HCT116 (cell line): Measurements from ENCODE around the gene BLTP3B. TPM values are rescaled to one million over a fixed set of nuclear protein-coding genes. Genes with fewer than 3 reads are reported as not detected.

ENCODE experiments used
- ATAC-seq: fragments of 200-7000 bp; cut with Tn5 transposase; 2 replicates; pipeline ENCODE4 v1.9.1; 2020; ENCODE audit warnings: mild to moderate bottlenecking, moderate library complexity
- BruUV-seq: library from RNA; stranded (reverse); fragments of 400-500 nt; replicated peaks from 2 replicates; lab custom pipeline; 2021; lab: Mats Ljungman, UMichigan
- CTCF ChIA-PET: fragments of 300-600 bp; sonication (Branson Sonifier 250); formaldehyde crosslinking; loops from one replicate; lab custom pipeline; 2021; ENCODE audit warnings: antibody characterized with exemption; lab: Charles Lee
- POLR2A ChIA-PET: fragments of 300-600, 350-600 bp; sonication (Branson Sonifier 250); formaldehyde crosslinking; loops from one replicate; lab custom pipeline; 2021; ENCODE audit warnings: antibody characterized with exemption; lab: Charles Lee
- RAD21 ChIA-PET, 2 experiments: fragments of 300-600 bp; sonication (Branson Sonifier 250); formaldehyde crosslinking; loops; one replicate each; lab custom pipeline; 2023; ENCODE audit warnings: low total read pairs in 2 of 2; ENCODE audit not compliant: uncharacterized antibody in 2 of 2, unreplicated experiment in 2 of 2, low non-redundant PET in 1 of 2; lab: Charles Lee
- DNase-seq: peaks from one replicate; pipeline ENCODE4 v3.0.0-alpha.2; 2010; ENCODE audit warnings: low read depth, low spot score
- H2AFZ ChIP-seq: fragments of 200-600 bp; shearing (Covaris generic), sonication (generic); 2 replicates; pipeline ENCODE4 v1.6.1; 2017; ENCODE audit warnings: low read depth, mixed run types, mixed read lengths, antibody characterized with exemption, low read length; ENCODE audit not compliant: poor library complexity, severe bottlenecking
- H3K27ac ChIP-seq: 2 replicates; pipeline ENCODE4 v1.5.1; 2012; ENCODE audit warnings: low read depth, low read length
- H3K27me3 ChIP-seq: fragments of 200-600 bp; sonication (generic); 2 replicates; pipeline ENCODE4 v1.6.1; 2016; ENCODE audit warnings: mixed run types, low read length, mixed read lengths; ENCODE audit not compliant: insufficient read depth
- H3K36me3 ChIP-seq, 2 experiments: fragments of 200-500 bp in 1 of 2; fragments of 200-600 bp in 1 of 2; sonication (Bioruptor generic) in 1 of 2; sonication (generic) in 1 of 2; 2 replicates each; pipeline versions ENCODE4 v1.5.1 to v1.6.1; 2014 to 2016; ENCODE audit warnings: low read length in 2 of 2, inconsistent platforms in 1 of 2, mixed read lengths in 1 of 2, mixed run types in 1 of 2; ENCODE audit not compliant: insufficient read depth in 2 of 2, control insufficient read depth in 1 of 2
- H3K4me1 ChIP-seq, 2 experiments: fragments of 200-600 bp in 1 of 2; sonication (generic) in 1 of 2; 2 replicates each; pipeline versions ENCODE4 v1.5.1 to v1.6.1; 2012 to 2017; ENCODE audit warnings: low read length in 2 of 2, inconsistent platforms in 1 of 2, mild to moderate bottlenecking in 1 of 2, mixed read lengths in 1 of 2, mixed run types in 1 of 2, moderate library complexity in 1 of 2; ENCODE audit not compliant: insufficient read depth in 2 of 2, control insufficient read depth in 1 of 2
- H3K4me2 ChIP-seq: fragments of 200-600 bp; sonication (generic); 2 replicates; pipeline ENCODE4 v1.6.1; 2017; ENCODE audit warnings: mixed run types, low read length, mixed read lengths
- H3K4me3 ChIP-seq, 2 experiments: fragments of 200-600 bp in 1 of 2; sonication (generic) in 1 of 2; replicated peaks in 1 of 2; 2 replicates each; pipeline ENCODE4 v1.5.1; 2011 to 2016; ENCODE audit warnings: low read length in 2 of 2, control low read depth in 1 of 2, low read depth in 1 of 2, mild to moderate bottlenecking in 1 of 2, mixed read lengths in 1 of 2, mixed run types in 1 of 2
- H3K79me2 ChIP-seq: fragments of 200-600 bp; sonication (generic); 2 replicates; pipeline ENCODE4 v1.6.1; 2017; ENCODE audit warnings: mild to moderate bottlenecking, mixed run types, low read length, moderate library complexity, mixed read lengths; ENCODE audit not compliant: insufficient read depth
- H3K9ac ChIP-seq: fragments of 200-600 bp; sonication (generic); 2 replicates; pipeline ENCODE4 v1.6.1; 2016; ENCODE audit warnings: low read length, mixed read lengths
- H3K9me2 ChIP-seq: fragments of 200-600 bp; sonication (generic), shearing (Covaris generic); 2 replicates; pipeline ENCODE4 v1.6.1; 2017; ENCODE audit warnings: mixed run types, mild to moderate bottlenecking, moderate library complexity; ENCODE audit not compliant: insufficient read depth
- H3K9me3 ChIP-seq, 2 experiments: fragments of 200-500 bp in 1 of 2; fragments of 200-600 bp in 1 of 2; sonication (Bioruptor generic) in 1 of 2; sonication (generic) in 1 of 2; 2 replicates each; pipeline ENCODE4 v1.6.1; 2014 to 2017; ENCODE audit warnings: low read length in 2 of 2, mixed read lengths in 2 of 2, inconsistent platforms in 1 of 2, low read depth in 1 of 2, mild to moderate bottlenecking in 1 of 2, mixed run types in 1 of 2, moderate library complexity in 1 of 2; ENCODE audit not compliant: control insufficient read depth in 1 of 2, insufficient read depth in 1 of 2
- H4K20me1 ChIP-seq: fragments of 200-600 bp; sonication (generic), shearing (Covaris generic); 2 replicates; pipeline ENCODE4 v1.6.1; 2017; ENCODE audit warnings: mixed run types, mild to moderate bottlenecking, moderate library complexity; ENCODE audit not compliant: insufficient read depth
- CEBPB ChIP-seq: IDR thresholded peaks from 2 replicates; pipeline ENCODE4 v1.6.1; 2012; ENCODE audit warnings: low read depth
- RAD21 ChIP-seq: IDR thresholded peaks from 2 replicates; pipeline ENCODE4 v1.6.1; 2012; ENCODE audit warnings: low read depth, mild to moderate bottlenecking
- ZNF274 ChIP-seq: fragments of 200-500 bp; sonication (Bioruptor generic); IDR thresholded peaks from 2 replicates; pipeline ENCODE4 v1.6.1; 2014; ENCODE audit warnings: mild to moderate bottlenecking, low read depth, low read length, inconsistent platforms
- intact Hi-C: fragments of 100-400 bp; cut with micrococcal nuclease; formaldehyde crosslinking; loops from 2 replicates; pipeline ENCODE4 v1.10.0; 2022
- total RNA-seq: library from RNA; stranded (reverse); gene quantifications from one replicate; pipeline ENCODE4 v1.2.1, GENCODE V29; 2021; ENCODE audit not compliant: unreplicated experiment
- TF ChIP-seq, protein P1 (sequence below), 3 experiments: fragments of 200-600 bp in 1 of 3; sonication (generic) in 1 of 3; IDR thresholded peaks in 2 of 3; conservative IDR thresholded peaks in 1 of 3; 2 replicates each; pipeline ENCODE4 v1.5.1; 2012 to 2017; ENCODE audit warnings: low read depth in 2 of 3, low read length in 2 of 3, antibody characterized with exemption in 1 of 3, borderline replicate concordance in 1 of 3, control low read depth in 1 of 3, mild to moderate bottlenecking in 1 of 3, mixed read lengths in 1 of 3, mixed run types in 1 of 3, moderate library complexity in 1 of 3; ENCODE audit not compliant: insufficient read depth in 1 of 3

BLTP3B gene
- total RNA-seq, 1 experiment from 2014 or later, result 24.5 TPM

DNA sequence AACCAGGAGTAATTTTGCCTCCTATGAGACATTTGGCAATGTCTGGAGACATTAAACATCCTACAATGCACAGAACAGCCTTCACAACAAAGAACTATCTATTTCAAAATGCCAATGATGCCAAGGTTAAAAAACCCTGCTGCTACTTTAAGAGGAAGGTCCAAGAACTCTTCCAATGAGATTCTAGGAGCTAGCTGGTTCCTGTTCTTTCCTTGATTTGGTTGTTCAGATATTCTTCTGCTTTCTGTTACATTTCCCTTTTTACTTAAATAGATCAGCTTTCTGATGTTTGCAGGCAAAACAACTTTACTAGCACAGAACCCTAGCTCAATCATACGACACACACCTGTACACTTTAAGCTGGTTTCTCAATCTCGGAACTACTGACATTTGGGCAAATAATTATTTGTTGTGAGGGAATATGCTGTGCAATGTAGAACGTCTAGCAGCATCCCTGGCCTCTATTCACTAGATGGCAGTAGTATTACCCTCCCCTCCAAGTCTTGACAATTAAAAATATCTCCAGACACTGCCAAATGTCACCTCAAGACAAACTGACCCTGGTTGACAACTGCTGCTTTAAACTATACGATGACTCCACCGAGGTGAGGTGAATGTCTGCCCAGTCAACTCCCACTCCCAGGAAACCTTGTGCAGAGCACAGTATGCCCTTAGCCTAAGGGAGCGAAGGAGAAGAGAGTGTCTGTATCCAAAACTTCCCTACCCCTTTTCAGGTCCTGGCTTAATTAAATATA, 4.4 kb downstream of the BLTP3B start:
- BruUV-seq, result no TSS peak
- no peak overlapping the region for H3K9ac ChIP-seq
- peak; percentile 54 for TF ChIP-seq RAD21
- TF ChIP-seq ZNF274, result no peak
- TF ChIP-seq, protein P1, sequence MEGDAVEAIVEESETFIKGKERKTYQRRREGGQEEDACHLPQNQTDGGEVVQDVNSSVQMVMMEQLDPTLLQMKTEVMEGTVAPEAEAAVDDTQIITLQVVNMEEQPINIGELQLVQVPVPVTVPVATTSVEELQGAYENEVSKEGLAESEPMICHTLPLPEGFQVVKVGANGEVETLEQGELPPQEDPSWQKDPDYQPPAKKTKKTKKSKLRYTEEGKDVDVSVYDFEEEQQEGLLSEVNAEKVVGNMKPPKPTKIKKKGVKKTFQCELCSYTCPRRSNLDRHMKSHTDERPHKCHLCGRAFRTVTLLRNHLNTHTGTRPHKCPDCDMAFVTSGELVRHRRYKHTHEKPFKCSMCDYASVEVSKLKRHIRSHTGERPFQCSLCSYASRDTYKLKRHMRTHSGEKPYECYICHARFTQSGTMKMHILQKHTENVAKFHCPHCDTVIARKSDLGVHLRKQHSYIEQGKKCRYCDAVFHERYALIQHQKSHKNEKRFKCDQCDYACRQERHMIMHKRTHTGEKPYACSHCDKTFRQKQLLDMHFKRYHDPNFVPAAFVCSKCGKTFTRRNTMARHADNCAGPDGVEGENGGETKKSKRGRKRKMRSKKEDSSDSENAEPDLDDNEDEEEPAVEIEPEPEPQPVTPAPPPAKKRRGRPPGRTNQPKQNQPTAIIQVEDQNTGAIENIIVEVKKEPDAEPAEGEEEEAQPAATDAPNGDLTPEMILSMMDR (IDR thresholded peaks at IDR 0.05 in 2 of 3, conservative IDR thresholded peaks at IDR 0.05 in 1 of 3; ENCODE audit: borderline replicate concordance in 1 of 3, insufficient read depth in 1 of 3, low read depth in 2 of 3, low read length in 2 of 3), result peak; percentile 43 to 48 (median 45); a peak in 5 of 6 replicates
- TF ChIP-seq, all 23 proteins: peak for 2
- H3K36me3 ChIP-seq, result no peaks in the 10 kb centered on the region
- CTCF ChIA-PET, result interaction anchor here (0.8 to 2.1 kb wide), 5 partner anchors 9 to 91 kb away, joined by 3 to 6 read pairs (median 4); no protein-coding TSS in a partner anchor
- no peaks in the 10 kb centered on the region for H3K9me3 ChIP-seq
- H3K79me2 ChIP-seq, result peaks cover 71% of the 10 kb centered on the region
- H3K27me3 ChIP-seq, result no peaks in the 10 kb centered on the region
- POLR2A ChIA-PET, result no interaction called here
- no peaks in the 10 kb centered on the region for H3K9me2 ChIP-seq
- no peak overlapping the region for H3K4me3 ChIP-seq
- intact Hi-C loops, result no loop called here
- peaks cover 2 to 18% of the 10 kb centered on the region in 2 experiments; a peak in 3 of 4 replicates for H3K4me1 ChIP-seq
- no peak overlapping the region for H3K27ac ChIP-seq
- no peak overlapping the region for H2AFZ ChIP-seq
- ATAC-seq, result peak; percentile 28; the same call in 1 of the 2 replicates
- H3K4me2 ChIP-seq, result no peak overlapping the region
- RAD21 ChIA-PET, result no interaction called here
- 0 out of 2 replicates have a peak, but pooled peaks cover 6% of the 10 kb centered on the region for H4K20me1 ChIP-seq
- DNase-seq, result no peak

DNA sequence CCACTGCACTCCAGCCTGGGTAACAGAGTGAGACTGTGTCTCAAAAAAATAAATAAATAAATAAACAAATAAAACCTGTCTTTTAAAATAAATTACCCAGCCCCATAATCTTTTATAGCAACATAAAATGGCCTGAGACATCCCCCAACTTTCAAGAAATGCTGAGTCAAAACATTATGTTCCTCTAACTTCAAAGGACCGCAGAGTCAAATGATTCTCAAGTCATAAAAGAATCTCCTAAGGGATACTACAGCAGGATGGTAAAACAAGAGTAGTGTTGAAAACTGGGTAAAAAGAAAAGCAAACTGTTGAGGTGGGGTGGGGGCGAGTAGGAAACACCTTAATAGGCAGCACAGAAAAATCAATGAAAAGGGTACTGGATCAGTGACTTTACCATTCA, 9.5 kb downstream of the BLTP3B start:
- Histone ChIP-seq H3K9me3 (no peaks in the 10 kb centered on the region), H2AFZ (no peak overlapping the region), H3K4me1 (0 out of 4 replicates have a peak, but pooled peaks cover 0 to 3% of the 10 kb centered on the region in 2 experiments), H3K27me3 (no peaks in the 10 kb centered on the region), H4K20me1 (no peaks in the 10 kb centered on the region; the same call in 1 of the 2 replicates), H3K4me2 (no peak overlapping the region), H3K27ac (no peak overlapping the region), H3K4me3 (no peak overlapping the region), H3K9me2 (no peaks in the 10 kb centered on the region), H3K9ac (no peak overlapping the region), H3K36me3 (no peaks in the 10 kb centered on the region), H3K79me2 (peaks cover 66% of the 10 kb centered on the region)
- POLR2A ChIA-PET, result no interaction called here
- no peak for TF ChIP-seq CEBPB
- RAD21 ChIA-PET, result no interaction called here
- CTCF ChIA-PET, result no interaction called here
- no peak for ATAC-seq
- intact Hi-C loops, result no loop called here
- BruUV-seq, result no TSS peak
- no peak for DNase-seq
